Measurements from ENCODE around the gene POLR3B. TPM values are rescaled to one million over a fixed set of nuclear protein-coding genes. Genes with fewer than 3 reads are reported as not detected.
A peak's percentile ranks its signal among the peaks of the same experiment; 100 is the strongest.
"Not testable (repeated sequence)": the region's sequence is repeated elsewhere in the genome, so short reads cannot be mapped to it uniquely, and the experiment has no call there.

Gene POLR3B
- total RNA-seq, 1 donor from 2014 or later = 7.5 TPM

DNA sequence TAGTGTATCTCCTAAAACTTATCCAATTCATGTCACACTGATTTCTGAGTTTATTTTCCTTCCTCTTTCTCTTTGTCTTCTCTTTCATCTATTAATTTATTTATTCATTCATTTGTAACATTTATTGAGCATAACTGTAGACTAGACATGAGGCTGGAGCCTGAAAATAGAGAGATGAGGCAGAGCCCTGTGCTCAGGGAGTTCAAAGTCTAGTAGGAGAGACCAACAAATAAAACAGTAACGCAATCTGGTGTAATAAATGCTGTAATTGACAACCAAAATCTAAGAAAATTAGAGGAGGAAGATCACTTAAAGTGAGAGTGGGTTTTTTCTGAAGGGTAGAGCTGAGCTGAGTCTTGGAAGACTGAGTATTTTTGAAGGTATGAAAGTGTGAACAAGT is 87.5 kb downstream of the POLR3B start:
- no peak for ATAC-seq
- DNase-seq = no peak
- intact Hi-C loops (cut with micrococcal nuclease) = no loop called here

DNA sequence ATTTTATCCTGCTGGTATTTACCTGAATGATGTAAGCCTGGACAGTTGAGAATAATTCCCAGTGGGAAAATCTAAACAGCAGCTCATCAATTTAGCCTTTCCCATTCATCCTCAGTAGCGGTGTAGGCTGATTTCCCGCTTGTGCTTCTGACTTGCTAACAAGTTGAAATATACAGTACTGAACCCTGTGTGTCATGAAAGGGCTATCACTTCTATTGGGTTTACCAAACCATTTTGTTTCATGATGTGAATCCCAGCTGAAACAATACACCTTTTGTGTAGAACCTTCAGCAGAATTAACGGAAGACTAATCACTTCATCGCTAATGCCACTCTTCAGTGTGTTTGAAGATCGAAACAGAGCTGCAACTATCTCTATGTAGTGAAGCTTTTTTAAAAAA is 88.4 kb downstream of the POLR3B start:
- intact Hi-C loops (cut with micrococcal nuclease) = no loop called here
- ATAC-seq (no peak), DNase-seq (no peak)

DNA sequence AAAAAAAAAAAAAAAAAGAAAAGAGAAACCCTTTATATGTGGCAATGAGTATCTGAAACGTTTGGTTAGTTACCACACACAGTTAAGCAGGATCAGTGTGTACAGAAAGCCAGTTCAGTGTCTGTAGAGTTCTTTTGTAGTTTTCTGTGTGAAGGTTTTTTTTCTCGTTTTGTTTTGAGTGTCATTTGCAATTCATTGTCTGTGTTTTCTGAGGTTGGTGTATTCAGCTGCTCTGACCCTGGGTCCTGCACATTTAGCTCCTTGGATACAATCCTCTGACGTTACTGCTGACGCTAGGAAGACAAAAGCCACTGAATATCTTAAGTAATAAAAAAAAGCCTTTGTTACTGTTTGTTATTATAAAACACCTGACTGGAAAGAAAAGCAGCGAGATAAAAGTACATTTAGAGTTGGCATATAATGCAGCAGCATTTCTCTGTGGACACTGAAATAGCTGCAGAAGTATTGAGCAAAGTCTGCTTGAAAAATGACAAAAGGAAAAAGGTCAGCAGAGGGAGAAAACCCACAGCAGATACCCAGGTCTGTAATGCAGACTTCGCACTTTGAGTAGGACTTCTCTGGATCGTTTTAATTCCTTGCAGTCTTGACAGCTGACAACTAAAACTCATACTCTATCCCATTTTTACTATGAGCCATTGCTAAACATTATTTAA is 89.0 kb downstream of the POLR3B start:
- intact Hi-C loops (cut with micrococcal nuclease) = no loop called here
- DNase-seq = no peak
- no peak for ATAC-seq

DNA sequence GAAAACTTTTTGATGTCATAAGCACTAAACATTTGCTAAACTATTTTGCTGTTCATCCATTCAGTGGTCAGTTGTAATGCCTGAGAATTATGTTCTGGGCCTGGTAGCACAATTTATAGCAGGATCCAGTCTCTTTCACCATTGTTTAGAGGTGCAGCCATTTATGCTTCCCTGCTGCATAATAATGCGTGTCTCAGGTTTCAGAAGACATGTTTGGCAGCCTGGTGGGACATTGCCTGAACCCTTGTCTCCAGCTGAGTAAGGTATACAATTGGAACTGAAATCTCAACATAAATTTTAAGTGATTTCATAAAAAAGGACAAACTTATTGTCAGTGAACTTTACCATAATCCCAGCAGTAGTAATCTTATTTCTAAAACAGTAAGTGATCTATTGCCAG is 94.8 kb downstream of the POLR3B start:
- intact Hi-C loops (cut with micrococcal nuclease) = no loop called here
- ATAC-seq = no peak

DNA sequence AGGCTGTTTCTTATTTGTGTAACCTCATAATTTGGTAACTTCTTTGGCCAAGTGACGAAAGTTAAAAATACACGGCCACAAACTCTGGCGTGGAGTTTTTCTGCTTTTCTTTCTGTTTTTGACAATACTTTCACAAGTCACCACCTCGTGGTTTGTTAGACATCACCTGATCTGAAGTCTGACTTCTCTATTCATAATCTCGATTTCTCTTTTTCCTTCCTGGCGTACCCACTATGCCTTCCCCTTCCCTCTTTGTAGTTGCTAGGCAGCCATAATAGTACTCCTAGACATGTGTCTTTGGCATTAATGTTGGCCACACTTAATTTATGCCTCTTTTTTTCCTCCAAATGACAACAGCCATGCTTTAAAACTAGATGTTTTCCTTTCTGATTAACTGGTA is 97.6 kb downstream of the POLR3B start:
- intact Hi-C loops (cut with micrococcal nuclease) = no loop called here
- no peak for DNase-seq
- no peak for ATAC-seq

More for the DNA sequence above, 94.8 kb downstream of the POLR3B start:
- DNase-seq = no peak

DNA sequence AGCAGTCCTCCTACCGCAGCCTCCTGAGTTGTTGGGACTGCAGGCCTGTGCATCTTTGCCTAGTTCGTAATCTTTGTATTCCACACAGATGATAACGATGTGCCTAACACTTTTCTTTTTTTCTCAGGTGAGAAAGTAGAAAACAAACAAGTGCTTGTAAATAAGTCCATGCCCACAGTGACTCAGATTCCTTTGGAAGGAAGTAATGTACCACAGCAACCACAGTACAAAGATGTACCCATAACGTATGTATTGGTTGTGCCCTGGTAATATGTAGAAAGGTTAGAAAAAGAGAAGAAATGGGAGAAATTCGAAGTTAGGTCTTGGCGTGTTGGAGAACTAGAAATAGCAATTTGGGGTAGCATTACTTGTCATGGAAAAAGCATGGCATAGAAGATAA is 101.6 kb downstream of the POLR3B start:
- intact Hi-C loops (cut with micrococcal nuclease) = no loop called here
- ATAC-seq = no peak
- no peak for DNase-seq

DNA sequence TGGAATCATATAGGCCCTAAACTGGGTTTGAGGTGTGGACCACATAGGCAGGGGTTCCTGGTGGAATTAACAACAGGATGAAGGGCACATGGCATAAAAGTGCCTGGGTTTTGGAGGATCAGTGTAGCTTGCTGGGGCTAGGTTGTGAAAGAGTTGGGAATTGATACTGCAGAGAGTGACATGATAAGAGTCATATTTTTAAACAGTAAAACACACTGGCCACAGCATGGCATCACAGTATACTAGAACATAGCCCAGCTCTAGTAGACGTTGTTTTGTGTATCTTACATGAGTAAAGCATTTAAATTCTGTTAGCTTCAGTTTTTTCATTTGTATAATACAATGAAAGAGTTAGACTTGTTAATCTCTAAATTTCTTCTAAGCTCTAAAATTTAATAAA is 102.0 kb downstream of the POLR3B start:
- DNase-seq = no peak
- intact Hi-C loops (cut with micrococcal nuclease) = no loop called here
- ATAC-seq = peak; percentile 68

DNA sequence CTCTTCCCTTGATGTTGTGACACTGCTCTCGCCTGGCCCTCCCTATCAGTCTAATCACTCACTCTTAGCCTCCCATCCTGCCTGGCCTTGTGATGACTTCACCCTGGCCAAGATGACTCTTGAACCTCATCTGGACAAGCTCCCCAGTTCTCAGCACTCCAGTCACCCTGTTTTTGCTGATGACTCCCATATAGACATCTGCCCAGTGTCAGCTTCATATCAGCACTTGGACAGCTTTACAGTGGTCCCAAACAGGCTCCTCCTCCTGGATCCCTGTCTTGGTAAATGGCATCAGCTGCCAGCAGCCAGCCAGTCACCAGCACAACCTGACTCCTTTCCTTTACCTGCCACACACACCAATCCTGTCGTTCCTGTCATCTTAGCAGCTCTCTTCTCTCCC is 104.2 kb downstream of the POLR3B start:
- DNase-seq = no peak
- peak; percentile 74 for ATAC-seq
- intact Hi-C loops (cut with micrococcal nuclease) = no loop called here

DNA sequence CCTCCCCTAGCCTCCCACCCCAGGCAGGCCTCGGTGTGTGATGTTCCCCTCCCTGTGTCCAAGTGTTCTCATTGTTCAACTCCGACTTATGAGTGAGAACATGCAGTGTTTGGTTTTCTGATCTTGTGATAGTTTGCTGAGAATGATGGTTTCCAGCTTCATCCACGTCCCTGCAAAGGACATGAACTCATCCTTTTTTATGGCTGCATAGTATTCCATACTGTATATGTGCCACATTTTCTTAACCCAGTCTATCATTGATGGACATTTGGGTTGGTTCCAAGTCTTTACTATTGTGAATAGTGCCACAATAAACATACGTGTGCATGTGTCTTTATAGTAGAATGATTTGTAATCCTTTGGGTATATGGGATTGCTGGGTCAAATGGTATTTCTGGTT is 108.1 kb downstream of the POLR3B start:
- intact Hi-C loops (cut with micrococcal nuclease); DNase-seq; ATAC-seq: not testable (repeated sequence)

DNA sequence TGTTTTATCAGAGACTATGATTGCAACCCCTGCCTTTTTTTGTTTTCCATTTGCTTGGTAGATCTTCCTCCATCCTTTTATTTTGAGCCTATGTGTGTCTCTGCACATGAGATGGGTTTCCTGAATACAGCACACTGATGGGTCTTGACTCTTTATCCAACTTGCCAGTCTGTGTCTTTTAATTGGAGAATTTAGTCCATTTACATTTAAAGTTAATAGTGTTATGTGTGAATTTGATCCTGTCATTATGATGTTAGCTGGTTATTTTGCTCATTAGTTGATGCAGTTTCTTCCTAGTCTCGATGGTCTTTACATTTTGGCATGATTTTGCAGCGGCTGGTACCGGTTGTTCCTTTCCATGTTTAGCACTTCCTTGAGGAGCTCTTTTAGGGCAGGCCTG is 118.1 kb downstream of the POLR3B start:
- intact Hi-C loops (cut with micrococcal nuclease); DNase-seq; ATAC-seq: not testable (repeated sequence)

DNA sequence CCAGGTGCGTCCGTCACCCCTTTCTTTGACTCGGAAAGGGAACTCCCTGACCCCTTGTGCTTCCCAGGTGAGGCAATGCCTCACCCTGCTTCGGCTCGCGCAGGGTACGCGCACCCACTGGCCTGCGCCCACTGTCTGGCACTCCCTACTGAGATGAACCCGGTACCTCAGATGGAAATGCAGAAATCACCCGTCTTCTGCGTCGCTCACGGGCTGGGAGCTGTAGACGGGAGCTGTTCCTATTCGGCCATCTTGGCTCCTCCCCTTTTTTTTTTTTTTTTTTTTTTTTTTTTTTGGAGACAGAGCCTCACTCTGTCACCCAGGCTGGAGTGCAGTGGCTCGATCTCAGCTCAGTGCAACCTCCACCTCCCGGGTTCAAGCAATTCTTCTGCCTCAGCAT is 120.1 kb downstream of the POLR3B start:
- DNase-seq; ATAC-seq; intact Hi-C loops (cut with micrococcal nuclease): not testable (repeated sequence)

DNA sequence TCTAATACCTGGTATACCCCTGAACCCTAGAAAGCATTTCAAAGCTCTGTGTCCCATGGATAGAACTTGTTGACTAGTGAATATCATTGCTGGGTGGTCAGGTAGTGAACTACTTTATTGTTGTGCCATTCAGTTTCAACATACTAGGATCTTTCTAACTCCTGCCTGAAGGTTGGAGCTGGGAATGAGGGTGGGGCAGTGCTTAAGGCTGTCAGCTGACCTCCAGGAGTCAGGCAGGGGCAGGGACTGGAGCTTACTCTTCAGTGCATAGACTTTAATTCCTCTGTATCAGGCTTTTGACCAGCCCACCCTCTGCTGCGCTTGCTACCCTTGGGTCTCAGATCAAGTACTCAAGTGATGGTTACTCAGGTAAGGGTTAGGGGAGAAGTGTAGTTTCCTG is 122.7 kb downstream of the POLR3B start:
- intact Hi-C loops (cut with micrococcal nuclease) = no loop called here
- no peak for DNase-seq
- ATAC-seq = no peak

DNA sequence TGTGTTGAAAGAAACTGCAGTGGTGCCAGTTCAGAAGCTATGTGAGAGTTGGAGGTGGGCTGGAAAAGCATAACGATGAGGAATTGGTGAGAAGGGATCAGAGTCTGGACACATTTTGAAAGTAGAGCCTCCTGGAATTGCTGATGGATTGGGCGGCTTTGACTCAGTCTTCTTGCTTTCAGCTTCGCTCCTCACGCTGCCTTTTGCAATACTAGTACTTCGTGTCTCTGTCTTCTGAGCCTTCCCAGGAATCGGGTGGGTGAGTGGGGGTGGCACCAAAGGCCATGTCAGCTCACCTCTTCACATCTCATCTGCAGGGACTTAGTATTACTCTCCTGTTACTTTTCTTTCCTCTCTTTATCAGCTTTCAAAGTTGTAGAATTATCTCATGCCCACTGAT is 123.7 kb downstream of the POLR3B start:
- DNase-seq = no peak
- intact Hi-C loops (cut with micrococcal nuclease) = no loop called here
- ATAC-seq = no peak

DNA sequence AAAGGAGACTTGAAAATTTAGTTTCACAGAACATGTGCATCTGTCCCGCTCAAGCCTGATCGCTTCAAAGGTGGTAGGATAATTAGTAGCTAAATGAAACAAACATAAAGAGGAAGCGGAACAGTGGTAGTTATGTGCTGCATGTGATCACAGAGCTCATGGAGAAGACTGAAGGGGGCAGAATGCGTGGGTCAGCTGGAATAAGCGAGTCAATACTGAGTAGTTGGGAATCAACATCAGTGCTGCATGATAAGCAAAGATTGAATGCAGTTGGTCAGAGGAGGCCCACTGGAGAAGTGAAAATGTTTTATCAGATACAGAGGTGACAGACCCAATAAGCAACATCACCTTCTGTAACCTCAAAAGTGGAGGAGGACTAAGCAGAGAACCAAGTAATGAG is 130.1 kb downstream of the POLR3B start:
- intact Hi-C loops (cut with micrococcal nuclease) = no loop called here
- DNase-seq (no peak), ATAC-seq (no peak)

DNA sequence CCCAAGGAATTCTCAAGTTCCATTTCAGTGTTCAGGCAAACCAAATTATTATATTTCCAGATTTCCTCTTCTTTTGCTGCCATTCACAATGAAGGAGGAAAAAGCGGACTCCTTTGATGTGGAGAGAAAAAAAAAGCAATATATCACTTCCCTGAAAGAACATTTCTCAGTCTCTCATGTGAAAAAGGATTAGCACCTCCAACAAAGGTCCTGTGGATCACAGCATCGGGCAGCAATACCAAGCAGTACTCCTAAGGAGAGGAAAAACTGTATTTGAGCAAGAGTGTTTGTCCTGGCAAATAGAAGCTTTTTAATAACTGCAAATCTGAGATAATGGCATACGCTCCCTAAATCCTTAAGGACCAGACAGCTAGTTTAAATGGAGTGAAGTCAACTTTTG is 131.3 kb downstream of the POLR3B start:
- ATAC-seq = no peak
- intact Hi-C loops (cut with micrococcal nuclease) = no loop called here
- DNase-seq = no peak

DNA sequence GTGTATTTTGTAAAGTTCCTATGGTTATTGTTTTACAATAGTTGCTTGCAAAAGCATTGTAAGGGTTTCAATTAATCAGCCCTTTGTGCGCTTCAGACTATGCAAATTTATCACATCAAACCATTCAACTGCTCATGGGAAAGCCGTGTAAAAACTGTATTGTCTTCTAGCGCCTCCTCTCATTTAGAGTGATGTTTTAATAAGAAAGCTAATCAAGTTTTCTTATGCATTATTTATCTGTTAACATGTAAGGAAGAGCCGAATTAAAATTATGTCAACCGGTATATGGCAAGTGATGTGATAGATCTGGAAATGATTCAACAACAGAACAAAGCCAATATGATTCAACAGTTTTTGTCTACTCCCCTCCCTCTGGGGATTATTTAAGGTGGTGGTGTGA is 132.7 kb downstream of the POLR3B start:
- no peak for DNase-seq
- ATAC-seq = no peak
- intact Hi-C loops (cut with micrococcal nuclease) = no loop called here

DNA sequence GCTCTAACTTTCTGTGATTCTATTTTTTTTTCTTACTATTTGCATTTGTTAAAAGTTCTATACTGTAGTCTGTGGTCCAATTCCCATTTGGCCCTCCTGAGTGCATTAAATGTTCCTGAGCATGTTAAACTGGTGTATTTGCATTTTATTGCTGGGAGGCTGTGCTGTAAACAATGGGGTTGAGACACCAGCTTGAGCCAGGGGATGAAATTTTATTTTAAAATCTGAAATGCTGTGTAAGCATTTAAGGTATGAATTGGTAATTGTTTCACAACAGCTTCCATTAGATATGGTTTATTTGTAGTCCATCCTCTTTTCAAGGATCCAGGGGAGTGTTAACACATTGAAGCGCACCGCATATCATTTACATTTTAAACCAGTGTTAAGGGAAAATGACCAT is 135.3 kb downstream of the POLR3B start:
- intact Hi-C loops (cut with micrococcal nuclease) = no loop called here
- no peak for ATAC-seq
- no peak for DNase-seq

DNA sequence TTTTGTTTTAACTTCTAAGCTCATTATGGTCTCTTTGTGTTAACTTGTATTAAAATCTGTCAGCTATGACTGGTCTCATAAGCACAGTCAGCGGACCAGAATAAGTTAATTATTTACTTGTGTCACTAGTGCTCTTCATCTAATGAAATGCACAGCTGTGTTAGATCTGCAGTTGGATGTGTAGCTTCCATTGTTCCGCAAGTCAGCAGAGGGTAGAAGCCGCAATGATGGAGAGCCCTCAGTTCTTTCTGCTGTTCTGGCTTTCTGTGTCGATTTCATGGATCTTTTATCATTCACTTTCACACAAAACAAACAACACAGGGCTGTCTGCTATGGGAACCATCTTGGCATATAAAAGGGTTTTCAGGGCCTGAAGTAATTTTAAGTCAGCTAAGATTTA is 136.0 kb downstream of the POLR3B start:
- DNase-seq (no peak), ATAC-seq (no peak)
- intact Hi-C loops (cut with micrococcal nuclease) = no loop called here

DNA sequence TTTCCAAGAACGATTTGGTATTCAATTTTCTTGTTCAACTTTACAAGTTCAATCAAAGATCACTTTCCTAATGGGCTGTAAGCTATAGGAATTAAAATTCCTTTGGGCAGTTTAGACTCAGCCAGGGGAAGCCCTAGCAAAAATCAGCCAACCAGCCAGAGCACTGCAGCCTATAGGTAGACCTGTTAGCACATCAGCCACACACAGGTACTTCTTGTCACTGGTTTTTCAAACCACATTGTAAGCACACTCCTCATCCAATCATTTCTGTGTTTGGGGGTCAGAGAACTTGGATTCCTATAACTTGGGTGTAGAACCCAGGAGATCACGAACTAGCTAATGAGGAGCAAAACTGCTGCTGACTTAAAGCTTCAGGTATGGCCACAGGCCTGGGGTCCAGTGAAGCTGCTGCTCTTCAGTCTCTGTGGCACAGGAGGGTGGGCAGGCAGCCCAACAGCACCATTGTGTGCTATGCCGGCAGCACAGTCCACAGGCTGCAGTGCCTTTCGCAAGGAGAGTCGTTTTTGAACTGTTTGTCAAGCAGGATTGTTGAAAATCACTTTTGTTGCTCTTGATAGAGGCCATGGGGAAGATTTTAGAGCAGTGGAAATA is 137.9 kb downstream of the POLR3B start:
- no peak for DNase-seq
- intact Hi-C loops (cut with micrococcal nuclease) = no loop called here
- ATAC-seq = no peak

DNA sequence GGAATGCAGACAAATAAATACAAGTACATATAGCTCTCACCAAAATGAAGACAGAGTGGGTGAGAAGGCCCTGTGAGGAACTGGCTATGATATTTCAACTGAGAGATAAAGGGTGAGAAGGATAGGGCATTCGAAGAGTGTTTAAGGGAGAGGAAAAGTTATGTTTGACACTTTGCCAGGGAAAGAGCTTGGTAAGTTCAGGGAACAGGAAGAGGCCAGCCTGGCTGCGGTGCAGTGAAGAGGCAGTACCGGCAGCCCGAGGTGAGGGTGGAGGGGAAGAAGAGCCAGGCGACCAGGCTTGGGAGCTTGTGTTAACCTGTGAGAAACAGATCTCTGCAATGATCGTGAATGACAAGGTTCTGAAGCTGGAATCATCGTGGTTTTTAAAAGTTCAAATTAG is 140.5 kb downstream of the POLR3B start:
- intact Hi-C loops (cut with micrococcal nuclease) = no loop called here
- DNase-seq (peak; percentile 46), ATAC-seq (peak; percentile 68)

DNA sequence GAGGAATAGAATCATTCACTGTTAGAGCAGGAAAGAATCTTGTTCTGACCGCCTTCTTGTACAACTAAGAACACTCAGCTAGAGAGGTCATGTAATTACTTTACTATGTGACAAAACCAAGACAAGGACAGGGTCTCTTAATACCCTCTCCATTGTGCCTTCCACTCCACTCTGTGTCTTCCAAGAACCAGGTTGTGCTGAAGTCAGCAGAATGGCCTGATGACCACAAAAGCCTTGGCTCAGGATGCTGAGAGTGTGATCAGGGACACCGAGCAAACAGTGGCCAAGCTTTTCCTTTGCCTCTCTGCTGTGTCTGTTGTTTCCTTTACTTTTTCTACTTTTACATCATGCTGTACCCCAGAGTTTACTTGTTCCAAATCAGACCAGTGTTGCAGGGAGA is 142.1 kb downstream of the POLR3B start:
- intact Hi-C loops (cut with micrococcal nuclease) = no loop called here
- DNase-seq (no peak), ATAC-seq (no peak)
